HepG2 (cell line): ENCODE results near the gene GPR62. TPM values are rescaled to one million over a fixed set of nuclear protein-coding genes. Genes with fewer than 3 reads are reported as not detected.

Experiments
- ATAC-seq: fragments of 200-7000 bp; cut with Tn5 transposase; 3 replicates; pipeline ENCODE4 v1.9.1; 2020; ENCODE audit warnings: mild to moderate bottlenecking, moderate library complexity
- BruUV-seq: library from RNA; stranded (reverse); fragments of 400-500 nt; replicated peaks from 2 replicates; lab custom pipeline; 2021; lab: Mats Ljungman, UMichigan
- CTCF ChIA-PET: fragments of 300-600 bp; formaldehyde crosslinking; extraction: SDS; loops from one replicate; lab custom pipeline; 2021; ENCODE audit warnings: low total read pairs, inconsistent platforms, low intra/inter-chr PET ratio; lab: Yijun Ruan, JAX
- POLR2A ChIA-PET: fragments of 350-600 bp; sonication (Branson Sonifier 250); formaldehyde crosslinking; loops from one replicate; lab custom pipeline; 2020; ENCODE audit warnings: antibody characterized with exemption, inconsistent platforms; lab: Yijun Ruan, JAX
- DNase-seq: peaks from one replicate; pipeline ENCODE4 v3.0.0-alpha.2; 2015; ENCODE audit warnings: low spot score
- FAIRE-seq: peaks from 3 replicates; lab custom pipeline; 2011; peaks lifted over from hg19 to GRCh38; lab: Jason Lieb, UNC
- H2AFZ ChIP-seq: one replicate; pipeline ENCODE4 v1.6.1; 2011; ENCODE audit warnings: low read length, inconsistent platforms
- H3K27ac ChIP-seq: fragments of 300-600 bp; 3 replicates; pipeline ENCODE4 v1.8.0; 2011; ENCODE audit warnings: mixed run types, mild to moderate bottlenecking, mixed read lengths, low read length, inconsistent platforms; ENCODE audit not compliant: insufficient read depth; ENCODE audit errors: extremely low read length
- H3K27me3 ChIP-seq, 2 experiments: fragments of 200-600 bp in 1 of 2; 2 replicates in 1 of 2; 3 replicates in 1 of 2; pipeline versions ENCODE4 v1.6.0 to v1.8.0; 2011; ENCODE audit warnings: low read length in 2 of 2, mild to moderate bottlenecking in 2 of 2, moderate library complexity in 2 of 2, inconsistent platforms in 1 of 2; ENCODE audit not compliant: insufficient read depth in 2 of 2, control insufficient read depth in 1 of 2
- H3K36me3 ChIP-seq, 2 experiments: fragments of 200-600 bp in 1 of 2; replicated peaks in 1 of 2; 2 replicates in 1 of 2; 3 replicates in 1 of 2; pipeline versions ENCODE4 v1.5.1 to v1.8.0; 2011; ENCODE audit warnings: low read length in 2 of 2, inconsistent platforms in 1 of 2; ENCODE audit not compliant: insufficient read depth in 2 of 2, control insufficient read depth in 1 of 2
- H3K4me1 ChIP-seq: 2 replicates; pipeline ENCODE4 v1.5.1; 2012; ENCODE audit warnings: low read length, inconsistent platforms; ENCODE audit not compliant: insufficient read depth
- H3K4me2 ChIP-seq: 2 replicates; pipeline ENCODE4 v1.6.0; 2011; ENCODE audit warnings: low read depth, low read length, inconsistent platforms
- H3K4me3 ChIP-seq, 3 experiments: fragments of 200-600 bp in 1 of 3; sonication (generic), shearing (Covaris generic) in 1 of 3; replicated peaks in 1 of 3; 2 replicates each; pipeline ENCODE4 v1.5.1; 2011 to 2016; ENCODE audit warnings: low read length in 3 of 3, inconsistent platforms in 2 of 3, low read depth in 2 of 3, mild to moderate bottlenecking in 2 of 3, control low read depth in 1 of 3, mixed read lengths in 1 of 3; ENCODE audit not compliant: insufficient read depth in 1 of 3
- H3K79me2 ChIP-seq: one replicate; pipeline ENCODE4 v1.6.1; 2011; ENCODE audit warnings: low read length, inconsistent platforms; ENCODE audit not compliant: insufficient read depth
- H3K9ac ChIP-seq: 2 replicates; pipeline ENCODE4 v1.6.0; 2011; ENCODE audit warnings: mild to moderate bottlenecking, low read depth, low read length, inconsistent platforms; ENCODE audit not compliant: insufficient read depth
- H3K9me3 ChIP-seq: 2 replicates; pipeline ENCODE4 v1.5.1; 2012; ENCODE audit warnings: mild to moderate bottlenecking, low read length
- H4K20me1 ChIP-seq: 2 replicates; pipeline ENCODE4 v1.6.0; 2011; ENCODE audit warnings: inconsistent platforms, mild to moderate bottlenecking, low read length, moderate library complexity; ENCODE audit not compliant: insufficient read depth
- HBP1 ChIP-seq: IDR thresholded peaks from 2 replicates; pipeline ENCODE4 v1.6.1; 2016; ENCODE audit warnings: low read depth, control low read depth
- IKZF4 ChIP-seq: sonication (generic); formaldehyde crosslinking; IDR thresholded peaks from 2 replicates; pipeline ENCODE4 v1.5.1; 2020; ENCODE audit warnings: borderline replicate concordance, mild to moderate bottlenecking, low read depth, missing genetic modification reagents; ENCODE audit errors: not compliant biosample characterization
- RBFOX2 ChIP-seq: fragments of 200-400 bp; formaldehyde crosslinking; IDR thresholded peaks from 2 replicates; pipeline ENCODE4 v1.6.1; 2017; ENCODE audit warnings: low read depth, mild to moderate bottlenecking, low read length
- SP1 ChIP-seq, 2 experiments: fragments of 450-650 bp in 1 of 2; sonication (generic) in 1 of 2; formaldehyde crosslinking in 1 of 2; IDR thresholded peaks; 2 replicates each; pipeline versions ENCODE4 v1.4.0 to v1.6.1; 2016 to 2020; ENCODE audit warnings: missing genetic modification reagents in 1 of 2
- TBX2 ChIP-seq: sonication (generic); formaldehyde crosslinking; IDR thresholded peaks from 2 replicates; pipeline ENCODE4 v1.5.0; 2020; ENCODE audit warnings: missing genetic modification reagents, mild to moderate bottlenecking, borderline replicate concordance
- ZNF773 ChIP-seq: sonication (generic); formaldehyde crosslinking; IDR thresholded peaks from 2 replicates; pipeline ENCODE4 v1.4.0; 2020; ENCODE audit warnings: missing genetic modification reagents, borderline replicate concordance
- WGBS: methylation state at CpG from one replicate; pipeline ENCODE4 v1.1.6; 2017; ENCODE audit warnings: low lambda C conversion rate; 5-methylcytosine and 5-hydroxymethylcytosine counted together
- in situ Hi-C: cut with HindIII; loops from 2 replicates; pipeline ENCODE4 v1.10.0; 2017; ENCODE audit warnings: low pct_unique_long_range_greater_than_20kb; ENCODE audit not compliant: extremely low pct_ligation_motif_present
- intact Hi-C: fragments of 100-400 bp; cut with micrococcal nuclease; formaldehyde crosslinking; loops from one replicate; pipeline ENCODE4 v1.10.0; 2022; ENCODE audit not compliant: unreplicated experiment
- polyA plus RNA-seq, 8 experiments: library from polyadenylated mRNA; depleted of rRNA in 3 of 8; stranded (reverse) in 7 of 8; unstranded in 1 of 8; fragments of >200 nt; fragmentation: Illumina TruSeq in 4 of 8; extraction: Trizol in 4 of 8; gene quantifications; 2 replicates each; pipeline versions ENCODE4 v1.2.1 to v1.2.3, GENCODE V29; 2011 to 2016; ENCODE audit warnings: low read depth in 4 of 8, missing spikeins in 1 of 8, mixed read lengths in 1 of 8; ENCODE audit not compliant: insufficient read depth in 1 of 8
- total RNA-seq, 5 experiments: library from RNA; depleted of rRNA; stranded (reverse); fragments of >200 nt; fragmentation: Illumina TruSeq; extraction: Trizol; gene quantifications; 2 replicates each; pipeline ENCODE4 v1.2.3, GENCODE V29; 2016; ENCODE audit warnings: low read depth in 1 of 5

GPR62 gene
- total and polyA plus RNA-seq, 2 of the 13 experiments (the other 11 are each of a cell fraction or from before 2014, with no cell fraction given), result not detected

DNA sequence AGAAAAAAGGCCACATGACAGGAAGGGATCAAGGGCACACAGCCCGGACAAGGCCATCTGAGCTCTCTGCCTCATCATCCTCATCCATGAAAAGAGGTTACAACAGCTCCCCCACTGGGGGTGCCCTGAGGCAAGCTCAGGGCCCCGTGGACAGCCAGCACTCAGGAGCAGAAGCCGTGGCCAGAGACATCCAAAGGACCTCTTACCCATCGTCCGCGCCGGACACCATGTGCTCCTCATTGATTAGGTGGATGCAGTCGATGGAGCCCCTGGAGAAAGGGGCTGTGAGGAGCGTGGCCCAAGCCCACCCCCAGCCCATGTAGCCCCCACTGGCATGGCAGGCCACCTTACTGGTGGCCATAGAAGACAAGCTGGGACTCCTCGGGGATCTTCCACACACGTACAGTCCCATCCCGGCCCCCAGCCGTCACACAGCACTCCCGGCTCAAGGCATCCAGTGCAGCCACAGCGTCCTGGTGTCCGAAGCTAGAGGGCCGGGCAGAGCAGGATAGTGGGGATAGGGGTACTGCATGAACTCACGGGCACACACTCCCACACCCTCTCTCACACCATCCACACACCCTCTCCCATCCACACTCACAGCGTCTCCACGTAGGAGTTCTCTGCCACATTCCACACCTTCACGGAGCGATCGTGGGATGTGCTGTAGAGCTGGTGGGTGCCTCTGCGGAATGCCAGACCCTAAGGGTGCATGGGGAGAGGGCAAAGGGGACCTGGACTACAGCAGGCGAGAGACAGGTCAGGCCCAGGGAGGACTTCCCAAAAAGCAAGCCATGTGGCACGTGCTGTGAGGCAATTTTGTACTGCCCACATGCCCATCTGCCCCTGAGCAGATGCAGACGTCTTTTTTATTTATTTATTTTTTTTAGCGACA, 19.9 kb upstream of the GPR62 start:
- Histone ChIP-seq H3K27me3 (no peaks in the 10 kb centered on the region), H3K4me1 (peaks cover 17% of the 10 kb centered on the region), H3K4me2 (no peak overlapping the region), H4K20me1 (no peaks in the 10 kb centered on the region; the same call in 1 of the 2 replicates), H3K79me2 (peaks cover 17% of the 10 kb centered on the region), H3K27ac (no peak overlapping the region), H3K4me3 (no peak overlapping the region), H3K36me3 (peaks cover 21 to 59% of the 10 kb centered on the region in 2 experiments; a peak in 4 of 5 replicates), H3K9me3 (no peaks in the 10 kb centered on the region), H2AFZ (no peak overlapping the region), H3K9ac (no peak overlapping the region)
- intact Hi-C loops, result no loop called here
- POLR2A ChIA-PET, result no interaction called here
- 99% methylated on average over 17 of the region's 28 CpGs for WGBS
- FAIRE-seq, result no peak
- in situ Hi-C loops, result no loop called here
- no TSS peak for BruUV-seq
- DNase-seq, result no peak
- ATAC-seq, result no peak
- CTCF ChIA-PET, result no interaction called here
- TF ChIP-seq ZNF773 (CRISPR knock-in tag), result no peak
- no peak for TF ChIP-seq TBX2 (CRISPR knock-in tag)
- 0 out of 2 replicates have a peak, but pooled peaks have one; percentile 23 for TF ChIP-seq RBFOX2
- TF ChIP-seq SP1 (IDR thresholded peaks at IDR 0.05), result no peak
- no peak for TF ChIP-seq SP1 (CRISPR knock-in tag; IDR thresholded peaks at IDR 0.05)
- TF ChIP-seq IKZF4 (CRISPR knock-in tag), result no peak
- no peak for TF ChIP-seq HBP1 (CRISPR knock-in tag)
